Left lung (tissue), 14 donors: Measurements from ENCODE around the gene BLVRA. TPM values are rescaled to one million over a fixed set of nuclear protein-coding genes. Genes with fewer than 3 reads are reported as not detected.
"Not testable (repeated sequence)": the region's sequence is repeated elsewhere in the genome, so short reads cannot be mapped to it uniquely, and the experiment has no call there.

Experiments used
- ATAC-seq: fragments of 200-7000 bp; cut with Tn5 transposase; one replicate; pipeline ENCODE4 v1.9.1; 2020; ENCODE audit warnings: moderate library complexity
- DNase-seq, 4 donors: peaks; one replicate each; pipeline ENCODE4 v3.0.0-alpha.2; 2013 to 2020
- H3K27ac ChIP-seq, 2 donors: fragments of 200-600 bp; sonication (generic) in 1 of 2; one replicate each; pipeline versions ENCODE4 v1.5.0 to v1.8.0; 2020 to 2021
- H3K27me3 ChIP-seq, 2 donors: fragments of 200-600 bp; sonication (generic) in 1 of 2; one replicate each; pipeline versions ENCODE4 v1.5.0 to v1.8.0; 2020 to 2021
- H3K36me3 ChIP-seq, 2 donors: fragments of 200-600 bp; sonication (generic) in 1 of 2; one replicate each; pipeline versions ENCODE4 v1.5.0 to v1.8.0; 2020 to 2021
- H3K4me1 ChIP-seq, 2 donors: fragments of 200-600 bp; one replicate each; pipeline ENCODE4 v1.8.0; 2021
- H3K4me3 ChIP-seq, 2 donors: fragments of 200-600 bp; sonication (generic) in 1 of 2; one replicate each; pipeline versions ENCODE4 v1.5.0 to v1.8.0; 2020 to 2021; ENCODE audit warnings: mild to moderate bottlenecking in 1 of 2
- H3K9me3 ChIP-seq, 2 donors: fragments of 200-600 bp; sonication (generic) in 1 of 2; one replicate each; pipeline versions ENCODE4 v1.5.0 to v1.8.0; 2020 to 2021
- intact Hi-C, 2 donors: fragments of 100-400 bp; cut with DNase I; formaldehyde crosslinking; loops; one replicate each; pipeline versions ENCODE4 v1.11.2 to v1.14.2; 2022
- long read RNA-seq, 12 donors: library from polyadenylated mRNA in 2 of 12; unstranded in 2 of 12; transcript quantifications; one replicate each; pipeline ENCODE4 v2.0.0 and lab custom pipeline, GENCODE V29; 2019 to 2026
- polyA plus RNA-seq, 6 donors: library from polyadenylated mRNA; unstranded; fragments of 120-200 nt; gene quantifications; one replicate each; pipeline ENCODE4 v1.2.1, GENCODE V29; 2013; ENCODE audit not compliant: insufficient read length in 6 of 6
- total RNA-seq, 2 donors: library from RNA; stranded (reverse); fragmentation: NEBNext Ultra II Directional; extraction: Animal tissue kit (Norgen Biotek cat#: 25700); gene quantifications; one replicate each; pipeline ENCODE4 v1.2.1, GENCODE V29; 2021
- TF ChIP-seq, protein P1 (sequence below), 2 donors: fragments of 200-600 bp; sonication (generic) in 1 of 2; IDR thresholded peaks; one replicate each; pipeline versions ENCODE4 v1.5.0 to v1.8.0; 2021; ENCODE audit warnings: antibody characterized with exemption in 2 of 2
- donor health status: DM: no; HTN: yes; CAD: no.
- donor health status: DM: no; HTN: no; CAD: no.

The BLVRA gene, protein sequence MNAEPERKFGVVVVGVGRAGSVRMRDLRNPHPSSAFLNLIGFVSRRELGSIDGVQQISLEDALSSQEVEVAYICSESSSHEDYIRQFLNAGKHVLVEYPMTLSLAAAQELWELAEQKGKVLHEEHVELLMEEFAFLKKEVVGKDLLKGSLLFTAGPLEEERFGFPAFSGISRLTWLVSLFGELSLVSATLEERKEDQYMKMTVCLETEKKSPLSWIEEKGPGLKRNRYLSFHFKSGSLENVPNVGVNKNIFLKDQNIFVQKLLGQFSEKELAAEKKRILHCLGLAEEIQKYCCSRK
- 10 to 100 TPM; 78.1 to 83.8 TPM for total RNA-seq
- 10 to 100 TPM; 38.0 to 47.5 (median 42.7) TPM for polyA plus RNA-seq
- long read RNA-seq, donor 1, transcript BLVRA-201 (8 exons, 1,071 nt) = major isoform, 27 of 29 reads
- long read RNA-seq, donor 1, partial matches to known transcripts = 0 of 29 reads
- long read RNA-seq, donor 1, other reads (novel, unspliced or antisense) = 0 of 29 reads
- long read RNA-seq, donor 2, transcript BLVRA-201 (8 exons, 1,071 nt) = major isoform, 16 of 21 reads
- long read RNA-seq, donor 2, partial matches to known transcripts = 5 of 21 reads
- long read RNA-seq, donor 2, other reads (novel, unspliced or antisense) = 0 of 21 reads
- long read RNA-seq, donor 3, transcript BLVRA-201 (8 exons, 1,071 nt) = major isoform, 16 of 18 reads
- long read RNA-seq, donor 3, partial matches to known transcripts = 0 of 18 reads
- long read RNA-seq, donor 3, other reads (novel, unspliced or antisense) = 0 of 18 reads
- long read RNA-seq, donor 4, transcript BLVRA-201 (8 exons, 1,071 nt) = major isoform, 99 of 132 reads
- long read RNA-seq, donor 4, transcript BLVRA-202 (9 exons, 1,161 nt) = minor isoform, 11 of 132 reads
- long read RNA-seq, donor 4, partial matches to known transcripts = 12 of 132 reads
- long read RNA-seq, donor 4, other reads (novel, unspliced or antisense) = 10 of 132 reads
- long read RNA-seq, donor 5, transcript BLVRA-201 (8 exons, 1,071 nt) = major isoform, 17 of 18 reads
- long read RNA-seq, donor 5, partial matches to known transcripts = 0 of 18 reads
- long read RNA-seq, donor 5, other reads (novel, unspliced or antisense) = 0 of 18 reads
- long read RNA-seq, donor 6, transcript BLVRA-201 (8 exons, 1,071 nt) = major isoform, 29 of 35 reads
- long read RNA-seq, donor 6, partial matches to known transcripts = 0 of 35 reads
- long read RNA-seq, donor 6, other reads (novel, unspliced or antisense) = 6 of 35 reads
- long read RNA-seq, donor 7, transcript BLVRA-201 (8 exons, 1,071 nt) = major isoform, 11 of 11 reads
- long read RNA-seq, donor 7, partial matches to known transcripts = 0 of 11 reads
- long read RNA-seq, donor 7, other reads (novel, unspliced or antisense) = 0 of 11 reads
- long read RNA-seq, donor 8, transcript BLVRA-201 (8 exons, 1,071 nt) = major isoform, 21 of 21 reads
- long read RNA-seq, donor 8, partial matches to known transcripts = 0 of 21 reads
- long read RNA-seq, donor 8, other reads (novel, unspliced or antisense) = 0 of 21 reads
- long read RNA-seq, donor 9 = 0 reads
- long read RNA-seq, donor 10, transcript BLVRA-202 (9 exons, 1,161 nt) = minor isoform, 43 of 223 reads
- long read RNA-seq, donor 10, transcript BLVRA-201 (8 exons, 1,071 nt) = major isoform, 151 of 223 reads
- long read RNA-seq, donor 10, partial matches to known transcripts = 18 of 223 reads
- long read RNA-seq, donor 10, other reads (novel, unspliced or antisense) = 11 of 223 reads
- long read RNA-seq, donor 11, transcript BLVRA-201 (8 exons, 1,071 nt) = major isoform, 24 of 30 reads
- long read RNA-seq, donor 11, partial matches to known transcripts = 5 of 30 reads
- long read RNA-seq, donor 11, other reads (novel, unspliced or antisense) = 0 of 30 reads
- long read RNA-seq, donor 12, transcript BLVRA-201 (8 exons, 1,071 nt) = major isoform, 7 of 8 reads
- long read RNA-seq, donor 12, partial matches to known transcripts = 0 of 8 reads
- long read RNA-seq, donor 12, other reads (novel, unspliced or antisense) = 0 of 8 reads

DNA sequence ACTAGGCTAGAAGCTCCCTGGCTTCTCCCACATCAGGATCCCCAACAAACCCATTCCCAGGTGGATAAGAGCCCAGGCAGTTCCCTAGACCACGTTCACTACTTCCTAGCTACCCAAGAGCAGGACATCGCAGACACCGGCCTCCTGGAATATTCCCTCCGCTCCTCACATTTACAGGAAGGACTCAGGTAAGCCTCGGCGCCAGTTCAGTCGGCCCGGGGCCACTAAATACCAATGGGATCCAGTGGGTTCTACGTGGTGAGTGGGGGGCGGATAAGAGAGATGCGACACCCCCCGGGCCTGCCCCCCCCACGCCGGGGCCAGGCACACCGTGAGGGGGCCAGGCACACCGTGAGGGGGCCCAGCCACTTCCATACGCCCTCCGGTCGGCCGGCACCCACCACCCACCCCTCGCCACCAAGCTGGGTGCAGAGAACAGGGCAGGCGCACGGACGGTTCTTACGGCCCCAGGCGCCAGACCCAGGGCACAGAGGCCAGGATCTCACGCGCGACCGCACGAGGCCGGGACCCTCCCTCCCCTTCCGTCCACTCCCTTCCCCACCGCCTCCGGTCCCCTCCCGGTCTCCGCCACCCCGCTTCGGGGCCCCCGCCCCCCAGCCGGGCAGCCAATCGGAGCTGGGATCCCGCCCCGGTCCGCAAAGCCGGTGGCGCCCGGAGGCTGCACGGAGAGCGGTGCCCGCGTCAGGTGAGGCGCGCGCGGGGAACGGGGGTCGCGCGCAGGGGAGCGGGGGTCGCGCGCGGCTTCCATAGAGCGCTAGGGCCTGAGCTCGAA, at the start of gene BLVRA:
BLVRA (plus strand) TSS at position 652 of the 793 bp plus-strand sequence. CDS start 12,479 bp downstream, outside the sequence.
- Histone ChIP-seq H3K27ac (peak within 1 kb of the TSS; percentile 77 to 89), H3K4me1 (peaks cover 16 to 79% of the 10 kb centered on the region in 2 donors)
- intact Hi-C loops = no loop called here

DNA sequence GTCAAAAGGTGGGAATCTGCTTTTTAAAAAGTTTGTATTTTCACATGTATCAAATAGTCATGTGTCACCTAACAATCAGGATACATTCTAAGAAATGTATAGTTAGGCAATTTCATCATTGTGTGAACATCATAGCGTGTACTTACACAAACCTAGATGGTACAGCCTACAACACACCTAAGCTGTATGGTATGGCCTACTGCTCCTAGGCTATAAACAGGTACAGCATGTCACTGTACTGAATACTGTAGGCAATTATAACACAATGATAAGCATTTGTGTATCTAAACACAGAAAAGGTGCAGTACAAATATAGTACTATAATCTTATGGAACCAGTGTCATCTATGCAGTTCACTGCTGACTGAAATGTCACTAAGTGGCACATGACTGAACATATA, 47.0 kb upstream of the BLVRA start:
- no peak for DNase-seq
- H3K27me3 ChIP-seq = no peaks in the 10 kb centered on the region
- ATAC-seq = no peak
- TF ChIP-seq, protein P1, sequence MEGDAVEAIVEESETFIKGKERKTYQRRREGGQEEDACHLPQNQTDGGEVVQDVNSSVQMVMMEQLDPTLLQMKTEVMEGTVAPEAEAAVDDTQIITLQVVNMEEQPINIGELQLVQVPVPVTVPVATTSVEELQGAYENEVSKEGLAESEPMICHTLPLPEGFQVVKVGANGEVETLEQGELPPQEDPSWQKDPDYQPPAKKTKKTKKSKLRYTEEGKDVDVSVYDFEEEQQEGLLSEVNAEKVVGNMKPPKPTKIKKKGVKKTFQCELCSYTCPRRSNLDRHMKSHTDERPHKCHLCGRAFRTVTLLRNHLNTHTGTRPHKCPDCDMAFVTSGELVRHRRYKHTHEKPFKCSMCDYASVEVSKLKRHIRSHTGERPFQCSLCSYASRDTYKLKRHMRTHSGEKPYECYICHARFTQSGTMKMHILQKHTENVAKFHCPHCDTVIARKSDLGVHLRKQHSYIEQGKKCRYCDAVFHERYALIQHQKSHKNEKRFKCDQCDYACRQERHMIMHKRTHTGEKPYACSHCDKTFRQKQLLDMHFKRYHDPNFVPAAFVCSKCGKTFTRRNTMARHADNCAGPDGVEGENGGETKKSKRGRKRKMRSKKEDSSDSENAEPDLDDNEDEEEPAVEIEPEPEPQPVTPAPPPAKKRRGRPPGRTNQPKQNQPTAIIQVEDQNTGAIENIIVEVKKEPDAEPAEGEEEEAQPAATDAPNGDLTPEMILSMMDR (IDR thresholded peaks at IDR 0.05) = no peak
- no peaks in the 10 kb centered on the region for H3K4me1 ChIP-seq
- H3K36me3 ChIP-seq = no peaks in the 10 kb centered on the region
- no peaks in the 10 kb centered on the region for H3K9me3 ChIP-seq
- intact Hi-C loops = no loop called here
- H3K27ac ChIP-seq = no peak overlapping the region
- no peak overlapping the region for H3K4me3 ChIP-seq

More for the DNA sequence above, at the start of gene BLVRA:
- ATAC-seq (peak; percentile 92), DNase-seq (peak; percentile 55 to 95 (median 82))
- no peaks in the 10 kb centered on the region for H3K36me3 ChIP-seq
- TF ChIP-seq, protein P1 (IDR thresholded peaks at IDR 0.05) = no peak
- H3K27me3 ChIP-seq = no peaks in the 10 kb centered on the region
- H3K4me3 ChIP-seq = peak within 1 kb of the TSS; percentile 73 to 80
- no peaks in the 10 kb centered on the region for H3K9me3 ChIP-seq

DNA sequence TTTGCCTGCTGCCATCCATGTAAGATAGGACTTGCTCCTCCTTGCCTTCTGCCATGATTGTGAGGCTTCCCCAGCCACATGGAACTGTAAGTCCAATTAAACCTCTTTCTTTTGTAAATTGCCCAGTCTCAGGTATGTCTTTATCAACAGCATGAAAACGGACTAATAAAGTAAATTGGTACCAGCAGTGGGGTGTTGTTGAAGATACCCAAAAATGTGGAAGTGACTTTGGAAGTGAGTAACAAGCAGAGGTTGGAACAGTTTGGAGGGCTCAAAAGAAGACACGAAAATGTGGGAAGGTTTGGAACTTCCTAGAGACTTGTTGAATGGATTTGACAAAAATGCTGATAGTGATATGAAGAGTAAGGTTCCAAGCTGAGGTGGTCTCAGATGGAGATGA, 42.5 kb upstream of the BLVRA start:
- intact Hi-C loops, H3K27ac ChIP-seq, ATAC-seq, H3K27me3 ChIP-seq, H3K4me3 ChIP-seq, H3K9me3 ChIP-seq, H3K36me3 ChIP-seq, H3K4me1 ChIP-seq, DNase-seq: not testable (repeated sequence)

DNA sequence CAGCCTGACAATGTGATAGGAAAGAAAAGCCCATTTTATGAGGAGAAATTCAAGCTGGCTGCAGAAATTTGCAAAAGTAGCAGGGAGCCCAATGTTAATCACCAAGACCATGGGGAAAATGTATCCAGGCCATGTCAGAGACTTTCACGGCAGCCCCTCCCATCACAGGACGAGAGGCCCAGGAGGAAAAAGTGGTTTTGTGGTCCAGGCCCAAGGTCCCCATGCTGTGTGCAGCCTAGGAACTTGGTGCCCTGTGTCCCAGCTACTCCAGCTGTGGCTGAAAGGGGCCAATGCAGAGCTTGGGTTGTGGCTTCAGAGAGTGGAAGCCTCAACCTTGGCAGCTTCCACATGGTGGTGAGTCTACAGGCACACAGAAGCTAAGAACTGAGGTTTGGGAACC, 41.9 kb upstream of the BLVRA start:
- DNase-seq (no peak), ATAC-seq (no peak)
- H3K36me3 ChIP-seq = no peaks in the 10 kb centered on the region
- TF ChIP-seq, protein P1 (IDR thresholded peaks at IDR 0.05) = no peak
- H3K4me3 ChIP-seq = no peak overlapping the region
- H3K4me1 ChIP-seq = peaks cover 0 to 4% of the 10 kb centered on the region in 2 donors
- no peaks in the 10 kb centered on the region for H3K27me3 ChIP-seq
- H3K9me3 ChIP-seq = no peaks in the 10 kb centered on the region
- intact Hi-C loops = no loop called here
- no peak overlapping the region for H3K27ac ChIP-seq
